K562 (cell line): ENCODE measurements around the gene NINJ2. TPM values are rescaled to one million over a fixed set of nuclear protein-coding genes. Genes with fewer than 3 reads are reported as not detected.

Source experiments
- ATAC-seq: fragments of 200-7000 bp; cut with Tn5 transposase; 3 replicates; pipeline ENCODE4 v1.9.1; 2020; ENCODE audit warnings: moderate library complexity
- BruUV-seq: library from RNA; stranded (reverse); fragments of 400-500 nt; replicated peaks from 2 replicates; lab custom pipeline; 2021; lab: Mats Ljungman, UMichigan
- CTCF ChIA-PET: fragments of 300-600 bp; formaldehyde crosslinking; extraction: SDS; loops from one replicate; lab custom pipeline; 2021; ENCODE audit warnings: low intra/inter-chr PET ratio; lab: Yijun Ruan, JAX
- POLR2A ChIA-PET: fragments of 300-600, 350-650 bp; sonication (Branson Sonifier 250); formaldehyde crosslinking; extraction: SDS; loops from one replicate; lab custom pipeline; 2021; ENCODE audit warnings: antibody characterized with exemption, inconsistent platforms; lab: Yijun Ruan, JAX
- DNase-seq, 4 experiments: peaks; one replicate each; pipeline versions ENCODE4 v3.0.0 to v3.0.0-alpha.2; 2011 to 2018; ENCODE audit warnings: low spot score in 3 of 4, mixed read lengths in 3 of 4; ENCODE audit errors: extremely low read depth in 1 of 4
- FAIRE-seq: peaks from 2 replicates; lab custom pipeline; 2011; peaks lifted over from hg19 to GRCh38; lab: Jason Lieb, UNC
- H2AFZ ChIP-seq: 2 replicates; pipeline ENCODE4 v1.6.0; 2011; ENCODE audit warnings: low read depth, low read length, control low read depth, inconsistent platforms
- H3K27ac ChIP-seq: fragments of 200-600 bp; 3 replicates; pipeline ENCODE4 v1.8.0; 2011; ENCODE audit warnings: low read depth, mild to moderate bottlenecking, control low read depth, inconsistent platforms, low read length, moderate library complexity, mixed read lengths; ENCODE audit errors: extremely low read depth
- H3K27me3 ChIP-seq, 2 experiments: fragments of 300-600 bp in 1 of 2; 2 replicates in 1 of 2; 3 replicates in 1 of 2; pipeline versions ENCODE4 v1.6.0 to v1.8.0; 2011; ENCODE audit warnings: inconsistent platforms in 2 of 2, low read length in 2 of 2, mild to moderate bottlenecking in 1 of 2, mixed read lengths in 1 of 2, moderate library complexity in 1 of 2; ENCODE audit not compliant: control insufficient read depth in 2 of 2, insufficient read depth in 2 of 2
- H3K36me3 ChIP-seq: fragments of 300-600 bp; 3 replicates; pipeline ENCODE4 v1.8.0; 2011; ENCODE audit warnings: mild to moderate bottlenecking, low read length, inconsistent platforms; ENCODE audit not compliant: control insufficient read depth, insufficient read depth
- H3K4me1 ChIP-seq, 2 experiments: fragments of 200-600 bp in 1 of 2; replicated peaks in 1 of 2; 2 replicates in 1 of 2; 3 replicates in 1 of 2; pipeline versions ENCODE4 v1.5.1 to v1.8.0; 2011; ENCODE audit warnings: inconsistent platforms in 2 of 2, low read length in 2 of 2, mild to moderate bottlenecking in 1 of 2, mixed read lengths in 1 of 2, moderate library complexity in 1 of 2; ENCODE audit not compliant: control insufficient read depth in 2 of 2, insufficient read depth in 2 of 2
- H3K4me2 ChIP-seq: 2 replicates; pipeline ENCODE4 v1.6.1; 2011; ENCODE audit warnings: low read length, control low read depth, inconsistent platforms, mixed read lengths; ENCODE audit not compliant: insufficient read depth
- H3K4me3 ChIP-seq: fragments of 200-600 bp; sonication (generic), shearing (Covaris generic); 2 replicates; pipeline ENCODE4 v1.5.1; 2016; ENCODE audit warnings: control low read depth, inconsistent platforms
- H3K79me2 ChIP-seq: fragments of 200-600 bp; 3 replicates; pipeline ENCODE4 v1.8.0; 2011; ENCODE audit warnings: low read length, inconsistent platforms; ENCODE audit not compliant: control insufficient read depth, insufficient read depth
- H3K9ac ChIP-seq, 2 experiments: 2 replicates each; pipeline versions ENCODE4 v1.6.0 to v1.6.1; 2011; ENCODE audit warnings: low read depth in 2 of 2, low read length in 2 of 2, control low read depth in 1 of 2, inconsistent platforms in 1 of 2, mild to moderate bottlenecking in 1 of 2, mixed read lengths in 1 of 2; ENCODE audit not compliant: insufficient read depth in 1 of 2
- H3K9me1 ChIP-seq: one replicate; pipeline ENCODE4 v1.6.0; 2011; ENCODE audit warnings: inconsistent platforms, mild to moderate bottlenecking, low read length, moderate library complexity; ENCODE audit not compliant: control insufficient read depth, insufficient read depth
- H3K9me3 ChIP-seq: replicated peaks from 2 replicates; pipeline ENCODE4 v1.5.1; 2011; ENCODE audit warnings: low read depth, low read length, inconsistent platforms; ENCODE audit not compliant: control insufficient read depth, insufficient read depth
- H4K20me1 ChIP-seq: replicated peaks from 2 replicates; pipeline ENCODE4 v1.6.1; 2011; ENCODE audit warnings: low read length, inconsistent platforms, mixed read lengths; ENCODE audit not compliant: control insufficient read depth, insufficient read depth
- BCL6 ChIP-seq: fragments of 250-450 bp; sonication (Bioruptor Pico); IDR thresholded peaks from 2 replicates; pipeline ENCODE4 v1.4.0; 2020
- CAMTA2 ChIP-seq: fragments of 250-450 bp; sonication (Bioruptor Pico); conservative IDR thresholded peaks from 2 replicates; pipeline ENCODE4 v1.5.1; 2022
- CBFA2T2 ChIP-seq: fragments of 450-650 bp; conservative IDR thresholded peaks from 2 replicates; pipeline ENCODE4 v1.6.1; 2017; ENCODE audit warnings: mild to moderate bottlenecking
- CBX3 ChIP-seq, 2 experiments: IDR thresholded peaks; 1 replicate in 1 of 2; 2 replicates in 1 of 2; pipeline ENCODE4 v1.6.1; 2012; ENCODE audit warnings: inconsistent platforms in 2 of 2, low read length in 2 of 2, borderline replicate concordance in 1 of 2, control low read depth in 1 of 2
- GABPB2 ChIP-seq: fragments of 250-450 bp; sonication (Bioruptor Pico); conservative IDR thresholded peaks from 2 replicates; pipeline ENCODE4 v1.5.1; 2021; ENCODE audit warnings: mild to moderate bottlenecking
- KLF6 ChIP-seq: fragments of 250-450 bp; sonication (Bioruptor Pico); IDR thresholded peaks from 2 replicates; pipeline ENCODE4 v1.4.0; 2020; ENCODE audit warnings: mild to moderate bottlenecking, moderate library complexity, borderline replicate concordance
- RNF2 ChIP-seq: sonication (generic); IDR thresholded peaks from 2 replicates; pipeline ENCODE4 v1.6.1; 2016
- ZFP36 ChIP-seq: fragments of 150-350 bp; IDR thresholded peaks from 2 replicates; pipeline ENCODE4 v1.6.1; 2018; ENCODE audit warnings: low read length, low read depth; ENCODE audit not compliant: partially characterized antibody
- ZKSCAN3 ChIP-seq: fragments of 250-450 bp; sonication (Bioruptor Pico); IDR thresholded peaks from 2 replicates; pipeline ENCODE4 v1.4.0; 2020
- ZNF212 ChIP-seq: fragments of 450-650 bp; formaldehyde crosslinking; IDR thresholded peaks from 2 replicates; pipeline ENCODE4 v1.4.0; 2020; ENCODE audit warnings: mild to moderate bottlenecking
- ZNF239 ChIP-seq: fragments of 250-450 bp; sonication (Bioruptor Pico); IDR thresholded peaks from 2 replicates; pipeline ENCODE4 v1.4.0; 2020; ENCODE audit warnings: mild to moderate bottlenecking
- ZNF696 ChIP-seq: fragments of 250-450 bp; sonication (Bioruptor Pico); conservative IDR thresholded peaks from 2 replicates; pipeline ENCODE4 v1.4.0; 2020; ENCODE audit warnings: mild to moderate bottlenecking, moderate library complexity
- ZNF699 ChIP-seq: fragments of 250-450 bp; sonication (Bioruptor Pico); IDR thresholded peaks from 2 replicates; pipeline ENCODE4 v1.8.0; 2021; ENCODE audit warnings: mild to moderate bottlenecking, moderate library complexity; ENCODE audit not compliant: insufficient replicate concordance
- ZNF76 ChIP-seq: fragments of 250-450 bp; sonication (Bioruptor Pico); IDR thresholded peaks from 2 replicates; pipeline ENCODE4 v1.4.0; 2020; ENCODE audit warnings: mild to moderate bottlenecking, moderate library complexity, borderline replicate concordance
- ZNF780A ChIP-seq: fragments of 250-450 bp; sonication (Bioruptor Pico); IDR thresholded peaks from 2 replicates; pipeline ENCODE4 v1.5.0; 2021; ENCODE audit warnings: mild to moderate bottlenecking
- WGBS: fragments of 100-300 bp; shearing (Covaris generic); methylation state at CpG from one replicate; pipeline ENCODE4 v1.1.6; 2016; ENCODE audit warnings: low coverage, mixed read lengths; ENCODE audit not compliant: insufficient coverage; ENCODE audit errors: missing lambda C conversion rate; 5-methylcytosine and 5-hydroxymethylcytosine counted together
- in situ Hi-C: fragments of 300-500 bp; cut with MboI; formaldehyde crosslinking; loops from 4 replicates; pipeline ENCODE4 v1.15.0; 2018; ENCODE audit warnings: inconsistent platforms, mixed read lengths
- intact Hi-C: fragments of 100-400 bp; cut with micrococcal nuclease; formaldehyde crosslinking; loops from 2 replicates; pipeline ENCODE4 v1.14.2; 2022
- polyA plus RNA-seq, 8 experiments: library from polyadenylated mRNA; depleted of rRNA in 4 of 8; stranded (reverse) in 5 of 8; unstranded in 3 of 8; fragments of >200 nt; fragmentation: Nextera tagmentation in 2 of 8; fragmentation: Illumina TruSeq in 1 of 8; extraction: Ambion mirVana in 2 of 8; extraction: Trizol in 1 of 8; gene quantifications; 2 replicates each; pipeline versions ENCODE4 v1.2.1 to v1.2.3, GENCODE V29; 2011 to 2014; ENCODE audit warnings: inconsistent platforms in 1 of 8, missing spikeins in 1 of 8
- total RNA-seq, 7 experiments: library from RNA; depleted of rRNA in 6 of 7; stranded (reverse); fragments of >200 nt in 6 of 7; fragmentation: Illumina TruSeq in 2 of 7; extraction: Trizol in 2 of 7; gene quantifications; 2 replicates each; pipeline versions ENCODE4 v1.2.1 to v1.2.3, GENCODE V29; 2011 to 2021; ENCODE audit warnings: low replicate concordance in 1 of 7
- TF ChIP-seq, protein P1 (sequence below), 3 experiments: fragments of 200-800 bp in 1 of 3; fragments of 250-450 bp in 1 of 3; fragments of 450-650 bp in 1 of 3; sonication (Bioruptor Pico) in 1 of 3; sonication (Bioruptor generic) in 1 of 3; formaldehyde crosslinking in 1 of 3; IDR thresholded peaks; 2 replicates each; pipeline versions ENCODE4 v1.6.1 to v1.8.0; 2016 to 2022; ENCODE audit warnings: mild to moderate bottlenecking in 2 of 3, missing genetic modification characterization in 2 of 3, missing compliant biosample characterization in 1 of 3, moderate library complexity in 1 of 3

The NINJ2 gene
- total and polyA plus RNA-seq, 9 of the 15 experiments (the other 6 are each of a cell fraction or from before 2014, with no cell fraction given): 2.6 to 16.0 (median 4.5) TPM

DNA sequence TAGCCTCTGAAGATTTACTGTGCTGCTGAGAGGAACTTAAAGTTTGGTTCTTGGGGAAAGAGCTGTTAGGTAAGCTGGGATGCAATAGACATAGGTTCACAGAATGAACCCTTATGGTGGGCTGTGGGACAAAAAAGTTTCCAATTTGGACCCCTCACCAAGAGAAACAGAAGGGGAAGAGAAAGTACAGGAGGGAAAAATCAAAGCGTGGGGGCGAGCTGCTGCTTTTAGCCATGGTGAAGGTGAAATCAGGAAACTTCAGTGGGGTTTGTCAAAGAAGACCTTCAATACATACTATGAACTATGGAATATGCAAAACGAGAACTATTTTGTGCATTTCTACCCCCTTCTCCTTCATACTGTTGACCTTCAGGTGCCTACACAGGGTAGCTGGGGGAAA is 10.6 kb upstream of the NINJ2 start:
- POLR2A ChIA-PET: no interaction called here

DNA sequence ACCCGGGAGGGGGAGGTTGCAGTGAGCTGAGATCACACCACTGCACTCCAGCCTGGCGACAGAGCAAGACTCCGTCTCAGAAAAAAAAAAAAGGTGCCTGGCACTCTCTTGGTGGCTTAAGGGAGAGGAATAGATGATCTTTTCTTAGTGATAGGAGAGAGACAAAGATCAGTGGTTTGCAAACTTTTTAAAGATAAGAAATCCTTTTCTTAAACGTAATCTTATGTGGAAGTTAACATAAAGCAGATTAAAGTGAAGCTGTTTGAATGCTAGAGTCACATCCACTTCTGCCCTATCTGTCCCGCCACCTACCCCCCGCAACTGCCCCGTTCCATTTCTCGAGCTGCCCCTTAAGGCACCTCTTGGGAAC is 6.3 kb upstream of the NINJ2 start:
- ChIA-PET POLR2A (interaction anchor here (0.7 kb wide), 1 partner anchor 23 kb away, joined by 3 read pairs; no protein-coding TSS in a partner anchor), CTCF (no interaction called here)
- 75% methylated on average over 5 of the region's 8 CpGs for WGBS
- Histone ChIP-seq H3K27me3 (no peaks in the 10 kb centered on the region), H3K36me3 (no peaks in the 10 kb centered on the region), H3K79me2 (no peaks in the 10 kb centered on the region), H3K4me2 (no peak overlapping the region), H3K4me1 (peaks cover 0 to 18% of the 10 kb centered on the region in 2 experiments; a peak in 3 of 5 replicates), H3K9me3 (no peaks in the 10 kb centered on the region), H3K9me1 (no peaks in the 10 kb centered on the region), H3K27ac (no peak overlapping the region), H3K4me3 (no peak overlapping the region), H3K9ac (no peak overlapping the region), H4K20me1 (no peaks in the 10 kb centered on the region), H2AFZ (no peak overlapping the region)
- no peak for ATAC-seq
- BruUV-seq: no TSS peak
- FAIRE-seq: no peak
- in situ Hi-C loops: no loop called here
- no peak for DNase-seq
- intact Hi-C loops: no loop called here
- no peak for TF ChIP-seq ZNF780A (CRISPR knock-in tag)
- no peak for TF ChIP-seq CBFA2T2
- TF ChIP-seq, protein P1, sequence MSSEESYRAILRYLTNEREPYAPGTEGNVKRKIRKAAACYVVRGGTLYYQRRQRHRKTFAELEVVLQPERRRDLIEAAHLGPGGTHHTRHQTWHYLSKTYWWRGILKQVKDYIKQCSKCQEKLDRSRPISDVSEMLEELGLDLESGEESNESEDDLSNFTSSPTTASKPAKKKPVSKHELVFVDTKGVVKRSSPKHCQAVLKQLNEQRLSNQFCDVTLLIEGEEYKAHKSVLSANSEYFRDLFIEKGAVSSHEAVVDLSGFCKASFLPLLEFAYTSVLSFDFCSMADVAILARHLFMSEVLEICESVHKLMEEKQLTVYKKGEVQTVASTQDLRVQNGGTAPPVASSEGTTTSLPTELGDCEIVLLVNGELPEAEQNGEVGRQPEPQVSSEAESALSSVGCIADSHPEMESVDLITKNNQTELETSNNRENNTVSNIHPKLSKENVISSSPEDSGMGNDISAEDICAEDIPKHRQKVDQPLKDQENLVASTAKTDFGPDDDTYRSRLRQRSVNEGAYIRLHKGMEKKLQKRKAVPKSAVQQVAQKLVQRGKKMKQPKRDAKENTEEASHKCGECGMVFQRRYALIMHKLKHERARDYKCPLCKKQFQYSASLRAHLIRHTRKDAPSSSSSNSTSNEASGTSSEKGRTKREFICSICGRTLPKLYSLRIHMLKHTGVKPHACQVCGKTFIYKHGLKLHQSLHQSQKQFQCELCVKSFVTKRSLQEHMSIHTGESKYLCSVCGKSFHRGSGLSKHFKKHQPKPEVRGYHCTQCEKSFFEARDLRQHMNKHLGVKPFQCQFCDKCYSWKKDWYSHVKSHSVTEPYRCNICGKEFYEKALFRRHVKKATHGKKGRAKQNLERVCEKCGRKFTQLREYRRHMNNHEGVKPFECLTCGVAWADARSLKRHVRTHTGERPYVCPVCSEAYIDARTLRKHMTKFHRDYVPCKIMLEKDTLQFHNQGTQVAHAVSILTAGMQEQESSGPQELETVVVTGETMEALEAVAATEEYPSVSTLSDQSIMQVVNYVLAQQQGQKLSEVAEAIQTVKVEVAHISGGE (CRISPR knock-in tag; IDR thresholded peaks at IDR 0.05): no peak
- no peak for TF ChIP-seq CAMTA2 (CRISPR knock-in tag)
- no peak for TF ChIP-seq ZNF76
- TF ChIP-seq RNF2: no peak
- no peak for TF ChIP-seq ZKSCAN3 (CRISPR knock-in tag)
- no peak for TF ChIP-seq ZNF696 (CRISPR knock-in tag)
- TF ChIP-seq GABPB2 (CRISPR knock-in tag): no peak
- TF ChIP-seq ZFP36: no peak
- TF ChIP-seq ZNF699: no peak

More for the DNA sequence above, 10.6 kb upstream of the NINJ2 start:
- in situ Hi-C loops: no loop called here
- DNase-seq: no peak
- Histone ChIP-seq H3K9me1 (no peaks in the 10 kb centered on the region), H3K79me2 (no peaks in the 10 kb centered on the region), H3K4me3 (no peak overlapping the region), H3K36me3 (no peaks in the 10 kb centered on the region), H3K27ac (no peak overlapping the region), H3K4me1 (peaks cover 0 to 5% of the 10 kb centered on the region in 2 experiments; a peak in 3 of 5 replicates), H4K20me1 (no peaks in the 10 kb centered on the region), H3K9me3 (no peaks in the 10 kb centered on the region), H3K4me2 (no peak overlapping the region), H3K9ac (no peak overlapping the region), H3K27me3 (no peaks in the 10 kb centered on the region)
- CTCF ChIA-PET: no interaction called here
- WGBS: 34% methylated on average over 2 of the region's 3 CpGs
- no TSS peak for BruUV-seq
- no peak for ATAC-seq
- intact Hi-C loops: no loop called here
- TF ChIP-seq ZNF239 (CRISPR knock-in tag) (no peak), GABPB2 (CRISPR knock-in tag) (no peak), ZNF212 (no peak), CBX3 (IDR thresholded peaks at IDR 0.05; ENCODE audit: borderline replicate concordance in 1 of 2, low read length in 2 of 2) (no peak), KLF6 (no peak), BCL6 (CRISPR knock-in tag) (no peak)
- TF ChIP-seq, all 486 proteins: peak for 0
- FAIRE-seq: no peak
- H2AFZ ChIP-seq: no peak overlapping the region
